ENCODE measurements around the gene GZF1.

GZF1 gene

DNA sequence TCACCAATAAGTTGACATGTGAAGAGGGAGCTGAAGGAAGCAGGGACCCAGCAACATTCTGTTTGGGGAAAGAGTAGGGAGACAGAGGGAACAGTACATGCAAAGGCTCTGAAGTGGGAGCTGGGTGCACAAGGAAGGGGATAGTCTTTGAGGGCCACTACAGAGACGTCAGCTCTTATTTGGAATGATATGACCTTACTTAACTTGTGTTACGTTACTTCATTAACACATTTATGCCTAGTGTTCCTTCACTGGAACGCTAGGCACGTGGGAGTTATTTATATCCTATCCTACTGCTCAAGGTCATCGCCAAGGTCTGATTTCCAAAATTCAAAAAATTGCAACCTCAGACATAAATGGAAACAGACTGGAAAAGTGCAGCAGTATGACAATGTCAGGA lies 39.1 kb downstream of the GZF1 start:
- Histone ChIP-seq H4K91ac (ENCODE audit: low read depth, low read length) (no peak overlapping the region), H3K79me1 (ENCODE audit: low read length) (no peaks in the 10 kb centered on the region), H2AK5ac (ENCODE audit: low read length) (no peak overlapping the region), H2BK12ac (ENCODE audit: low read length) (no peak overlapping the region), H3K18ac (ENCODE audit: low read length) (no peak overlapping the region), H3K79me2 (ENCODE audit: control insufficient read depth, insufficient read depth, low read length, poor library complexity) (no peaks in the 10 kb centered on the region), H2BK5ac (ENCODE audit: low read depth, low read length, poor library complexity) (no peak overlapping the region), H3K4ac (ENCODE audit: low read depth, low read length) (no peak overlapping the region), H3K27ac (ENCODE audit: low read depth, low read length) (no peak overlapping the region), H3K36me3 (ENCODE audit: control insufficient read depth in 1 of 2, insufficient read depth in 2 of 2, low read length in 2 of 2) (no peaks in the 10 kb centered on the region), H4K8ac (ENCODE audit: low read depth, low read length) (no peak overlapping the region), H3K4me2 (ENCODE audit: low read length) (no peak overlapping the region), H2BK120ac (ENCODE audit: insufficient read depth, low read length, poor library complexity) (no peak overlapping the region), H3K4me1 (ENCODE audit: control insufficient read depth in 1 of 2, insufficient read depth in 2 of 2, low read length in 2 of 2) (no peaks in the 10 kb centered on the region), H2AFZ (ENCODE audit: insufficient read depth, low read length, poor library complexity) (no peak overlapping the region), H3K23ac (ENCODE audit: low read length) (no peak overlapping the region), H3K4me3 (ENCODE audit: low read depth, low read length) (no peak overlapping the region), H3K9me3 (ENCODE audit: insufficient read depth, low read depth, low read length) (no peaks in the 10 kb centered on the region), H3K14ac (ENCODE audit: low read length) (no peak overlapping the region), H4K12ac (ENCODE audit: low read depth, low read length) (no peak overlapping the region), H3K27me3 (ENCODE audit: insufficient read depth, low read length) (no peaks in the 10 kb centered on the region), H3K9ac (ENCODE audit: low read length) (no peak overlapping the region)
- WGBS (ENCODE audit: extremely low coverage, insufficient coverage, insufficient read length), result no CpG with 5 or more reads among the region's 5 CpGs
- DNase-seq, result no peak

- H3K4me1 ChIP-seq (ENCODE audit: control insufficient read depth in 1 of 2, insufficient read depth in 2 of 2, low read length in 2 of 2), result no peaks in the 10 kb centered on the region
- H3K14ac ChIP-seq (ENCODE audit: low read length), result no peak overlapping the region
- no peaks in the 10 kb centered on the region for H3K27me3 ChIP-seq (ENCODE audit: insufficient read depth, low read length)
- WGBS (ENCODE audit: extremely low coverage, insufficient coverage, insufficient read length), result no CpG with 5 or more reads among the region's 5 CpGs
- no peak overlapping the region for H4K91ac ChIP-seq (ENCODE audit: low read depth, low read length)
- H4K12ac ChIP-seq (ENCODE audit: low read depth, low read length), result no peak overlapping the region
- H3K4ac ChIP-seq (ENCODE audit: low read depth, low read length), result no peak overlapping the region
- H4K8ac ChIP-seq (ENCODE audit: low read depth, low read length), result no peak overlapping the region
- H3K4me2 ChIP-seq (ENCODE audit: low read length), result no peak overlapping the region
- no peak overlapping the region for H2AK5ac ChIP-seq (ENCODE audit: low read length)
- no peak overlapping the region for H3K18ac ChIP-seq (ENCODE audit: low read length)
- no peaks in the 10 kb centered on the region for H3K36me3 ChIP-seq (ENCODE audit: control insufficient read depth in 1 of 2, insufficient read depth in 2 of 2, low read length in 2 of 2)
- no peaks in the 10 kb centered on the region for H3K79me1 ChIP-seq (ENCODE audit: low read length)
- H2BK120ac ChIP-seq (ENCODE audit: insufficient read depth, low read length, poor library complexity), result no peak overlapping the region
- H3K79me2 ChIP-seq (ENCODE audit: control insufficient read depth, insufficient read depth, low read length, poor library complexity), result no peaks in the 10 kb centered on the region
- no peak overlapping the region for H3K27ac ChIP-seq (ENCODE audit: low read depth, low read length)
- no peak for DNase-seq
- no peak overlapping the region for H2BK5ac ChIP-seq (ENCODE audit: low read depth, low read length, poor library complexity)
- H3K9me3 ChIP-seq (ENCODE audit: insufficient read depth, low read depth, low read length), result no peaks in the 10 kb centered on the region
- no peak overlapping the region for H3K9ac ChIP-seq (ENCODE audit: low read length)
- no peak overlapping the region for H3K4me3 ChIP-seq (ENCODE audit: low read depth, low read length)
- no peak overlapping the region for H2AFZ ChIP-seq (ENCODE audit: insufficient read depth, low read length, poor library complexity)
- H3K23ac ChIP-seq (ENCODE audit: low read length), result no peak overlapping the region
- no peak overlapping the region for H2BK12ac ChIP-seq (ENCODE audit: low read length)
Measured at GRCh38 chr20:23403751-23404150, 41.8 kb downstream of the GZF1 start.

- no peak overlapping the region for H2AFZ ChIP-seq (ENCODE audit: insufficient read depth, low read length, poor library complexity)
- DNase-seq, result peak in 1 of 2 donors; percentile 48
- H3K18ac ChIP-seq (ENCODE audit: low read length), result no peak overlapping the region
- no peaks in the 10 kb centered on the region for H3K79me1 ChIP-seq (ENCODE audit: low read length)
- no peak overlapping the region for H3K9ac ChIP-seq (ENCODE audit: low read length)
- no peak overlapping the region for H3K4me3 ChIP-seq (ENCODE audit: low read depth, low read length)
- H3K4me1 ChIP-seq (ENCODE audit: control insufficient read depth in 1 of 2, insufficient read depth in 2 of 2, low read length in 2 of 2), result no peaks in the 10 kb centered on the region
- no peaks in the 10 kb centered on the region for H3K27me3 ChIP-seq (ENCODE audit: insufficient read depth, low read length)
- H3K14ac ChIP-seq (ENCODE audit: low read length), result no peak overlapping the region
- H3K27ac ChIP-seq (ENCODE audit: low read depth, low read length), result no peak overlapping the region
- H4K8ac ChIP-seq (ENCODE audit: low read depth, low read length), result no peak overlapping the region
- no peaks in the 10 kb centered on the region for H3K36me3 ChIP-seq (ENCODE audit: control insufficient read depth in 1 of 2, insufficient read depth in 2 of 2, low read length in 2 of 2)
- WGBS (ENCODE audit: extremely low coverage, insufficient coverage, insufficient read length), result no CpG with 5 or more reads among the region's 3 CpGs
- no peak overlapping the region for H3K4me2 ChIP-seq (ENCODE audit: low read length)
- no peaks in the 10 kb centered on the region for H3K79me2 ChIP-seq (ENCODE audit: control insufficient read depth, insufficient read depth, low read length, poor library complexity)
- H3K4ac ChIP-seq (ENCODE audit: low read depth, low read length), result peak overlapping the region; percentile 29
- no peak overlapping the region for H2BK12ac ChIP-seq (ENCODE audit: low read length)
- H3K9me3 ChIP-seq (ENCODE audit: insufficient read depth, low read depth, low read length), result no peaks in the 10 kb centered on the region
- no peak overlapping the region for H4K91ac ChIP-seq (ENCODE audit: low read depth, low read length)
- H3K23ac ChIP-seq (ENCODE audit: low read length), result no peak overlapping the region
- H2BK120ac ChIP-seq (ENCODE audit: insufficient read depth, low read length, poor library complexity), result no peak overlapping the region
- H2BK5ac ChIP-seq (ENCODE audit: low read depth, low read length, poor library complexity), result no peak overlapping the region
- H2AK5ac ChIP-seq (ENCODE audit: low read length), result no peak overlapping the region
- H4K12ac ChIP-seq (ENCODE audit: low read depth, low read length), result no peak overlapping the region
Measured at GRCh38 chr20:23404196-23404595, 42.2 kb downstream of the GZF1 start.

DNA sequence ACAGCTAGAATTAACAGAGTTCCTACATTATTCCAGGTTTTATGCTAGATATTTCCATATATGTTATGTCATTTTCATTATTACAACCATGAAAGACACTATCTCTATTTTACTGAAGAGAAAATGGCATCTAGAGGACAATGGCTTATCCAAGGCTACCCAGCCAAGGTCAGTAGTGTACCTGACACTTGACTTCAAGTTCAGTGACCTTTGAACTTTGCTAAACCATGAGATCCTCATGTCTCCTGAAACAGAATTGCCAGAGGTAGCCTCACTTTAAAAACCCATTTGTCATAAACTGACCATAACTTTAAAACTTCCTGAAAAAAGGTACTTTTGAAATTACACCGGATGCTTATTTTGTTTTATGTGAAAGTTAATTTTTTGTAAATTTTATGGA lies 44.9 kb downstream of the GZF1 start:
- WGBS (ENCODE audit: extremely low coverage, insufficient coverage, insufficient read length), result no CpG with 5 or more reads among the region's 1 CpG
- no peaks in the 10 kb centered on the region for H3K36me3 ChIP-seq (ENCODE audit: control insufficient read depth in 1 of 2, insufficient read depth in 2 of 2, low read length in 2 of 2)

More for the DNA sequence above, 44.9 kb downstream of the GZF1 start:
- Histone ChIP-seq H3K9me3 (ENCODE audit: insufficient read depth, low read depth, low read length) (no peaks in the 10 kb centered on the region), H3K4me3 (ENCODE audit: low read depth, low read length) (no peak overlapping the region), H3K23ac (ENCODE audit: low read length) (no peak overlapping the region), H3K14ac (ENCODE audit: low read length) (no peak overlapping the region), H3K4me1 (ENCODE audit: control insufficient read depth in 1 of 2, insufficient read depth in 2 of 2, low read length in 2 of 2) (no peaks in the 10 kb centered on the region), H3K4ac (ENCODE audit: low read depth, low read length) (no peak overlapping the region), H2AFZ (ENCODE audit: insufficient read depth, low read length, poor library complexity) (no peak overlapping the region), H2BK120ac (ENCODE audit: insufficient read depth, low read length, poor library complexity) (no peak overlapping the region), H3K79me2 (ENCODE audit: control insufficient read depth, insufficient read depth, low read length, poor library complexity) (no peaks in the 10 kb centered on the region), H4K91ac (ENCODE audit: low read depth, low read length) (no peak overlapping the region), H3K27ac (ENCODE audit: low read depth, low read length) (no peak overlapping the region), H3K9ac (ENCODE audit: low read length) (no peak overlapping the region), H3K4me2 (ENCODE audit: low read length) (no peak overlapping the region), H4K12ac (ENCODE audit: low read depth, low read length) (no peak overlapping the region), H4K8ac (ENCODE audit: low read depth, low read length) (no peak overlapping the region), H2BK12ac (ENCODE audit: low read length) (no peak overlapping the region), H3K27me3 (ENCODE audit: insufficient read depth, low read length) (no peaks in the 10 kb centered on the region), H3K79me1 (ENCODE audit: low read length) (no peaks in the 10 kb centered on the region), H2BK5ac (ENCODE audit: low read depth, low read length, poor library complexity) (no peak overlapping the region), H2AK5ac (ENCODE audit: low read length) (no peak overlapping the region), H3K18ac (ENCODE audit: low read length) (no peak overlapping the region)
- no peak for DNase-seq

Measured in trophoblast cell (in vitro differentiated cells and primary cell).